Stimulated activated CD4-positive, alpha-beta T cell treated with anti-CD3 and anti-CD28 coated beads, TNF-alpha, amount 100 ng/mL, for 4 hours (primary cell): ENCODE results near the gene COIL.
A peak's percentile ranks its signal among the peaks of the same experiment; 100 is the strongest.

Experiments
- DNase-seq, 3 experiments: peaks; one replicate each; pipeline ENCODE4 v3.0.0-alpha.2; 2020; ENCODE audit warnings: low read depth in 3 of 3

COIL gene

GRCh38 chr17:56935461-56935860 lies 25.4 kb downstream of the COIL start:
- DNase-seq: no peak

- no peak for DNase-seq
Observed at GRCh38 chr17:56934280-56934679, 26.6 kb downstream of the COIL start.

- no peak for DNase-seq
Observed at GRCh38 chr17:56933868-56934267, 27.0 kb downstream of the COIL start.

DNA sequence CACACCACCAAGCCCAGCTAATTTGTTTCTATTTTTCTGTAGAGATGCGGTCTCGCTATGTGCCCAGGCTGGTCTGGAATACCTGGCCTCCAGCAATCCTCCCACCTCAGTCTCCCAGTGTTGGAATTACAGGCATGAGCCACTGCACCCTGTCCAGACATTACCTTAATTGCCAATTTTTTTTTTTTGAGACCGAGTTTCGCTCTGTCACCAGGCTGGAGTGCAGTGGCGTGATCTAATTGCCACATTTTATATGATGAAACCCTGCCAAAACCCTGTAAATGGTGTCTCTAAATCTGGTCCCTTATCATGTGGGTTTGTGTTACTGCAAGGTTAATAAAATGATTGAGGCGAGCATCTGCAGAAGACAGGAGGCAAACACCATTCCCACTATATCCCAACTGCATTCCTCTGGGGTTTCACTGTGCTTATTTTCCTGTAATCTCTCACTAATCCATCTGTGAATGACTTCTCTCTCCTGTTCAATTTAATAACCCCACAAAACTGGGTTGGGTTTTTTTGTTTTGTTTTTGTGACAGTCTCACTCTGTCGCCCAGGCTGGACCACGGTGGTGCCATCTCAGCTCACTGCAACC lies 27.6 kb downstream of the COIL start:
- DNase-seq: no peak

- no peak for DNase-seq
Observed at GRCh38 chr17:56930739-56931337, 30.0 kb downstream of the COIL start.

GRCh38 chr17:56929362-56929969 lies 31.4 kb downstream of the COIL start:
- DNase-seq: no peak

GRCh38 chr17:56928586-56928985 lies 32.3 kb downstream of the COIL start:
- no peak for DNase-seq

- DNase-seq: no peak
Observed at GRCh38 chr17:56926704-56927103, 34.1 kb downstream of the COIL start.

- no peak for DNase-seq
Observed at GRCh38 chr17:56926270-56926669, 34.6 kb downstream of the COIL start.

DNA sequence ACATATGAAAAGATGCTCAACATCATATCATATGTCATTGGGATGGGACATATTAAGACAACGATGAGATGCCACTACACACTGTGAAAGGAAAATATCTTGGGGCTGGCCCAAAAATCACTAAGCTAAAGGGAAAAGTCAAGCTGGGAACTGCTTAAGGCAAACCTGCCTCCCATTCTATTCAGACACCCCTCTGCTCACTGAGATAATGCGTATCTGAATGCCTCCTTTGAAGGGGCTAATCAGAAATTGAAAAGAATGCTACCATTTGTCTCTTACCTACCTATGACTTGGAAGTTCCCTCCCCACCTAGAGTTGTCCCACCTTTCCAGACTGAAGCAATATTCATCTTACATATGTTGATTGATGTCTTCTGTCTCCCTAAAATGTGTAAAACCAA lies 35.8 kb downstream of the COIL start:
- DNase-seq: no peak

- no peak for DNase-seq
Observed at GRCh38 chr17:56919717-56920116, 41.1 kb downstream of the COIL start.

- no peak for DNase-seq
Observed at GRCh38 chr17:56918916-56919315, 41.9 kb downstream of the COIL start.

DNA sequence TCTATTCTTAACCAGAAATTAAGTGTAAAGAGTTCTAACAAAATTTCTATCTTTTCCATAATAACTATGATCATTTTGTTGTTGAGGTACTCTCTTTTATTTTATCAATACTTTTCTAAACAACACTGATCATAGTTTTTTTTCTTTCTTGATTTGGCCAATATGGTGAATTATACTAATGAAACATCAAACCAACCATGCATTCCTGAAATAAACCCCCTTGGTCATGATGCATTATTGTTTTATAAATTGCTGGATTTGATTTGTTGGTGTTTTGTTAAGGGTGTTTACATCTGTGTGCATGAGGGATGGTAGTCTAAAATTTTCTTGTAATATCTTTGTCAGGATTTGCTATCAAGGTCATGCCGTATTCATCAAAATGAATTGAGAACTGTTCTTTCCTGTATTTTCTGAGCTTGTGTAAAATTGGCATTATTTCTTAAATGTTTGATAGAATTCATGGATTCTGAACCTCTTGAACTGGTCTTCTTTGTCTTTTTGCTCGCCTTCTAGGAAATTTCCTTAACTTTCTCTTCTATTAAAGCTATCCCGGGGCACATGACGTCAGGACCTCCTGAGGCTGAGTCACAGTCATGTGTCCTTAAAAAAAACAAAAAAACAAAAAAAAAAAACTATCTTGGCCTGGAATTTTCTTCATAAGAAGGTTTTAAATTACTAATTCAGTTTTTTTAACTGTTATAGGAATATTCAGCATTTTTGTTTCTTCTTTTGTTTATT lies 43.1 kb downstream of the COIL start:
- DNase-seq: no peak

- DNase-seq: no peak
Observed at GRCh38 chr17:56914581-56915273, 46.1 kb downstream of the COIL start.

DNA sequence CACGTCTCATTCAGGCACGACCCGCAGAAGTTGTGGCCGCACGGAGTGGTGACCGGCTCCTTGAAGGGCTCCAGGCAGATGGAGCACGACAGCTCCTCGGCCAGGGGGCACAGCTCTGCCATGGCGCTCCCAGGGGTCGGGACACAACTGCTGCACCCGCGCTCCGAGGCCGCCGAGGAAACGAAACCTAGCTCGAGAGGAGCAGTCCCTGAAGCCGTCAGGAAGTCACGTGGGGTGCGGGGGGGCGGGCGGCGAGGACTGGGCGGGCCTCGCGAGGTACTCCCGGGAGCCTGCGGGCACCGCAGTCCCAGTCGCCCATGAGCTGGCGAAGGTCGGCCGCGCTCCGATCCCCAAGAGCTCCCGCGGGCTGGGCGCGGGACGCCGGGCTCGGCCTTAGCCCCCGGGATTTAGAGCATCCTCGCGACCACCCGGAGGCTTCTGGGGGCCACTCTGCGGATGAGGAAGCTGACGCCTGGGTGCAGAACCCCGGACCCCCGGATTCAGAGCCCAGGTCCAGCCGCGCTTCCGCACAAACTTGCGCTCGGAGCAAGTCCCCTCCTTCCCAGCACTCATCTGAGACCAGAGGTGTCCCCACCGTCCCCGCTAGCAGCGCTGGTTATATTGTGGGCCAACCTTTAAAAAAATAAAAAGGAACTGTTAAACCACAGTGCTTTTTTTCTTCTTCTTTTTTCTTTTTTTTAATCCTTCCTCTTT lies 46.8 kb downstream of the COIL start, which contains the start of gene TRIM25:
TSS of gene TRIM25 (minus strand) at position 183 of the 714 bp plus-strand sequence. CDS start at position 122, 61 bp downstream.
- peak; percentile 81 to 83 (median 83) for DNase-seq

DNA sequence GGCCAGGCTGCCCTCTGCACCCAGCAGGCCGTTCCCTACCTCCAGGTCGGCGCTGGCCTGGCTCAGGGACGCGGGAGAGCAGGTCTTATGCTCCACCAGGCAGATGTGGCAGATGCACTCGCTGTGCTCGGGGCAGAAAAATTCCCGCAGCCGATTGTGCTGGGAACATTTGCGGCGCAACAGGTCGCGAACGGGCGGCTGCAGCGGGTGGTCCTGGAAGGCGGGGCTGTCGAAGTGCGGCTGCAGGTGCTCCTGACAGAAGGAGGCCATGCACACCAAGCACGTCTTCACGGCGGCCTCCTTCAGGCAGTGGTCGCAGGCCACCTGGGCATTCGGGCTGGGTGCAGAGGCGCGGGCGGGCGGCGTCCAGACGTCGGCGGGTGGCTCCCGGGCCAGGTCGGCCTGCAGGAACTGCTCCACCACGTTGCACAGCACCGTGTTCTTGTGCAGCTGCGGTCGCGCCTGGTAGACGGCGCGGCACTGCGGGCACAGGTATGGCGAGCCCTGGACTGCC lies 47.4 kb downstream of the COIL start:
- DNase-seq: no peak

- DNase-seq: no peak
Observed at GRCh38 chr17:56913000-56913311, 47.9 kb downstream of the COIL start.

- no peak for DNase-seq
Observed at GRCh38 chr17:56912105-56912999, 48.5 kb downstream of the COIL start.

GRCh38 chr17:56910509-56911235 lies 50.2 kb downstream of the COIL start:
- no peak for DNase-seq
